ENCODE results near the gene EXPH5.

EXPH5 gene

GRCh38 chr11:108559904-108560303 lies 33.7 kb downstream of the EXPH5 start:
- no peak for TF ChIP-seq CTCF (conservative IDR thresholded peaks at IDR 0.05)
- H3K27ac ChIP-seq = no peak overlapping the region

DNA sequence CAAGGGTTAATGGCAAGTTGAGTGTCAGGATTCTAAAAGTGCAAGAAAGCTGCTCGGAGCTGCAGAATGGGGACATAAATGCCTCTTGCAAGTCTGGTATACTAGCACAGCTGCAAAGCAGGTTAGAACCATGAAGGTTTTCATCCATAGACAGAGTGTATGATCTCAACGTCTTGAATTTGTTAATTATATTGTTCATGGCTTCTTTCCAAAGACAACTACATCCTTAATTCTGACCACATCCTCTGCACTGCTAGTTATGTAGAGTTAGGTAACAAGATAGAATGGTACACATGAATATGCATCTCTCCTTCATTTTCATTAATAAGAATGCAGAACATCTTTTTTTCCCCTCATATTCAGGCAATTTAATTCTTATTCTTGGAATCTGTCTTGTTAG lies 34.2 kb downstream of the EXPH5 start:
- TF ChIP-seq CTCF (conservative IDR thresholded peaks at IDR 0.05) = no peak
- no peak overlapping the region for H3K27ac ChIP-seq

GRCh38 chr11:108558222-108558621 lies 35.3 kb downstream of the EXPH5 start:
- no peak overlapping the region for H3K27ac ChIP-seq
- TF ChIP-seq CTCF (conservative IDR thresholded peaks at IDR 0.05) = no peak

DNA sequence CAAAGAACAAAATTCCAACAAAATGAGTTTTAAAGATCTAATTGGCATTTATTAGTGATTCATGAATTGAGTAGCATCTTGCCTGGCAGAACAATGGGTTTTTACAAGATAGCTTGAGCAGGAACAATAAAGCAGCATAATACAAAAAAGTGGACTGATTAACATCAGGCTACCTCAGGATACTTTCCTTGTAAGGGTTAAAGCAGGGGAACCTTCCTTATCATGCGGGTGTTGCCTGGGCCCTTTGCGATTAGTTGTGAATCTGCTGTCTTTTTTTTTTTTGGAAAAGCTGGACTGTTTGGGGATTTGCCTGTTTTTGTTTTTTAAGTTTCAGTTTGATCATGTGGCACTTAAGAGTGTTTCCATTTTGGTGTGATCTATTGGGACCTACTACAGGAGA lies 37.5 kb downstream of the EXPH5 start:
- TF ChIP-seq CTCF (conservative IDR thresholded peaks at IDR 0.05) = no peak
- H3K27ac ChIP-seq = no peak overlapping the region

DNA sequence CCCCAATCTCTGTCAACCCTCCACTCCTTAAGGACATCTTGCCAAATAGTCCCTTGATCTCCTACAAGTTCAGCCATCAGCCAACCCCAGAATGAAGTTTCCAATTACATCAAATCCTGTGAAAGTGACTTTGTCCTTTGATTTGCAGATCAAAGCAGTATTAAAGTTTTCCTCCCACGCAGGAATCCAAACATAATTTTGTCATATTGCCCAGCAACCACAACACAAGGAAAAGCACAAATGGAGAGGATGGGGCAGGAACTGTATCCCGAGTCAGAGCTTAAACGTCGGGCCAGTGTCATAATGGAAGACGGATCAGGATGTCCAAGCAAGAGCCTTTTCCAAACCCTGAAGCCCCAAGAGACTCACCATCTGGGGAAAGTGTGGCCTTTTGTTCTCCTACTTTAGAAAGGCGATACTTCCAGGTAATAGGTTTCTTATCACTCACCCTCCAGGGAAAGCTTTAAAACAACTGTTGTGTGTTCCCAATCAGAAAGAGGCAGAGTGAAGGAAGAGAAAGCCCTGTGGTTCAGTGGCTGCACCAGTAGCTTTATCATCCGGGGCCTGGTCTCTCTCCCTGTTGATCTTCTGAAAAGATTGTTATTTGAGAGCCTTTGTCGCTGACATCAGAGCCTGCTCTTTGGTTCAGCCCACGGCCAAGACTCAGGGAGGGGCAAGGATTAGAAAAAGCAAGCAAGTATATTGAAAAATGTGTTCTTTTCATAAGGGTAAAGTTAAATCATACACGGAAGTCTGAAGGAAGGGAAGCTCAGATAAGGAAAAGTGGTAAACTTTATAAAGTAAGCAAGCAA lies 41.7 kb downstream of the EXPH5 start:
- peak overlapping the region; percentile 48 for H3K27ac ChIP-seq
- TF ChIP-seq CTCF (conservative IDR thresholded peaks at IDR 0.05) = no peak

- no peak overlapping the region for H3K27ac ChIP-seq
- no peak for TF ChIP-seq CTCF (conservative IDR thresholded peaks at IDR 0.05)
Measured at GRCh38 chr11:108549319-108549885, 44.2 kb downstream of the EXPH5 start.

- H3K27ac ChIP-seq = no peak overlapping the region
- TF ChIP-seq CTCF (conservative IDR thresholded peaks at IDR 0.05) = no peak
Measured at GRCh38 chr11:108545909-108546501, 47.6 kb downstream of the EXPH5 start.

All from VCaP (cell line).